22Rv1 (cell line): ENCODE results near the gene USP24.

Source experiments
- CTCF ChIP-seq: fragments of 450-650 bp; IDR thresholded peaks from 2 replicates; pipeline ENCODE4 v1.5.1; 2017; ENCODE audit warnings: mild to moderate bottlenecking
- ZFX ChIP-seq: fragments of 450-650 bp; IDR thresholded peaks from 2 replicates; pipeline ENCODE4 v1.6.1; 2017; ENCODE audit warnings: antibody characterized with exemption, borderline replicate concordance

GRCh38 chr1:55068638-55069037 is 146.5 kb downstream of the USP24 start:
- TF ChIP-seq CTCF (no peak), ZFX (no peak)
